Kidney glomerular epithelial cell (primary cell): Measurements from ENCODE around the gene ZKSCAN5.
"Not testable (repeated sequence)": the region's sequence is repeated elsewhere in the genome, so short reads cannot be mapped to it uniquely, and the experiment has no call there.

Source experiments
- DNase-seq: peaks from one replicate; lab custom pipeline; 2025; lab: John Stamatoyannopoulos, UW

The ZKSCAN5 gene

DNA sequence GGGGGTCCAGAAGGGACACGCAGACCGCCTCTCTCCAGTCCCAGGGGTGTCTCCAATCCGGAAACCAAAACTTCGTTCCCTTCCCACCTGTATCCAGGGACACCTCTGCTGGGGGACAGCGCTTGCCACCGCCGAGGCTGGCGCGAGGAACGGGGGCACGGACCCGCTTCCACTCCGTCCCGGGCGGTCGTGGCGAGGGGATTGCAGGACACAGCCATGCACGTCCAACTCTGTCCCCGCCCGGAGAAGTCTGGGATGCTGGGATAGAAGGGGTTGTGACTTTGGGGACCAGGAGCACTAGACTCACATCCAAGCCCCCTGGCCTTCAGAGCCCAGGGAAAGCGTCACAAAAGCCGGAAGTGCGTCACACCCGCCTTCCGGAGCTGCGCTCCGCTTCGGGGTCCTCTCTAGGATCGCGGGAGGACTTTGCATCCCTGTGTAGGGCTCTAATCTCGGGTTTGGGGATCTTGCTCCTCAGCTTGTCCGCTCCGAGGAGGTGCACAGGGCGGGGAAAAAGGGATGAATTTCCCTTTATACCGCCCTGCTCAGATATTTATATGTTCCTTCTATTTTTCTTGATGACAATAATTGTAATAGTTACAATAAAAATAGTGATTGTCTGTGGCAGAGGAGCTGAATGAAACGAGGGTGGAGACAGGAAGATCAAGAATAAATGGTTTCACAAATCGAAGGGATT is 47.5 kb downstream of the ZKSCAN5 start, which contains the start of gene FAM200A:
Gene FAM200A (minus strand): TSS at position 348 of the 697 bp plus-strand sequence. CDS start 3,707 bp downstream, outside the sequence.
- DNase-seq: peak; percentile 73

DNA sequence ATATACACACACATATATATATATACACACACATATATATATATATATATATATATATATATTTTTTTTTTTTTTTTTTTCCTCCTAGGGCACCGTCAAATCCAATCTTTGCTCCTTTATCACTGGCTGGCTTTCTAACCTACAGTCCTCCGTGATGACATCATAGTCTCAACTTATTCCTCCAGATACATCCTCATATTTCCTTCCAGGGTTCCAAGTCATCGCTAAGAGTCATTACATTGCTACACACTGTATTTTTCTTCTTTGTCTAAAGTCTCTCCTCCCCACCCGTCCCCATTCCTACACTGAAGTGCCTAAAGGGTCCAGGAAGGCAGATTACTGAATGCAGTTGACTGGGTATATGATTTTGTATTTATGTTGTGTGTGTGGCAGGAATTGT is 48.6 kb downstream of the ZKSCAN5 start:
- no peak for DNase-seq

DNA sequence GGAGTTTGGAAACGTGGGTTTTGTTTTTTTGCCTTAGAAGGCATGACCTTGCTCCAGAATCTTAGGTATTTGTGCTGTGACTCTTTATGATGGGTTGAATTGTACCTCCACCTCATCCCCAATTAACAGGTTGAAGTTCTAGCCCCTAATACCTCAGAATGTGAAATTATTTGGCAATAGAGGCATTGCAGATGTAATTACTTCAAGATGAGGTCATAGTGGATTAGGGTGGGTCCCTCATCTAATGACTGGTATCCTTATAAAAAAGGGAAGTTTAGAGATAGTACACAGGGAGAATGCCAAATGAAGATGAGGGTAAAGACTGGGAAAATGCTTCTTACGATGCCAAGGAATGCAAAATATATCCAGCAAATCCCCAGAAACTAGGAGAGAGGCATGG is 50.5 kb downstream of the ZKSCAN5 start:
- no peak for DNase-seq

DNA sequence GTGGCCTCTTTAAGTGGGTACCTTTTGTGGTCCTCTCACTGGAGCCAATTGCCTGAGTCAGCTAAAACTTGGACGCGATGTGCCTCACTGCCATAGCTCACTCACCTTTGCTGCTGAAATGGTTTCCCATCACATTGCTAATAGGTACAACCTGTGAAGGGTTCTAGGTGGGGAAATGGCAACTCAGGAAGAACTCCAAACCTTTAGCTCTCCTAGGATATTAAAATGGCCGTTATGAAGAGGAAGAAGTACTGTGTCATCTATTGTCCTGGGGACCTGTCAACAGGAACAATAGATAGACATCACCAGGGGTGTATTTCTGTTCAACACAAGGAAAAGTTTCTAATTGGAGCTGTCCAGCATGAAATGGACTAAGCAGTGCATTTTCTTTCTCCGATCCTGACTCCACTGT is 52.7 kb downstream of the ZKSCAN5 start:
- DNase-seq: no peak

DNA sequence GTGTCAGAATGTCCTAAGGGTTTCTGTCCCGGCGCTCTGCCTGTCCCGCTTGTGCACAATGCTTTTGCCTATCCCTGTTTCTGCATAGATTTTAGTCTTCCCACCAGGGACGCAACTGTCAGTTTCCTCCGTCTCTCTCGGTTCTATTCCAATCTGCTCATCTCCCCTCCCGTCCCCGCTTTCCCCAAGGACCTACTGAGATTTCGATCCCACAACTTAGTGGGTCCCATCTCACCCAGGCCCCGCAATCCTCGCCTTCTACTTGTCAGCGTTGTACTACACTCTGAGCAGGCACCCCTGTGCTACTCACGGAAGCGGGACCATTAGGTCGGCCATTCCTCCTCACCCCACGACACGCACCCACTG is 53.5 kb downstream of the ZKSCAN5 start:
- no peak for DNase-seq

DNA sequence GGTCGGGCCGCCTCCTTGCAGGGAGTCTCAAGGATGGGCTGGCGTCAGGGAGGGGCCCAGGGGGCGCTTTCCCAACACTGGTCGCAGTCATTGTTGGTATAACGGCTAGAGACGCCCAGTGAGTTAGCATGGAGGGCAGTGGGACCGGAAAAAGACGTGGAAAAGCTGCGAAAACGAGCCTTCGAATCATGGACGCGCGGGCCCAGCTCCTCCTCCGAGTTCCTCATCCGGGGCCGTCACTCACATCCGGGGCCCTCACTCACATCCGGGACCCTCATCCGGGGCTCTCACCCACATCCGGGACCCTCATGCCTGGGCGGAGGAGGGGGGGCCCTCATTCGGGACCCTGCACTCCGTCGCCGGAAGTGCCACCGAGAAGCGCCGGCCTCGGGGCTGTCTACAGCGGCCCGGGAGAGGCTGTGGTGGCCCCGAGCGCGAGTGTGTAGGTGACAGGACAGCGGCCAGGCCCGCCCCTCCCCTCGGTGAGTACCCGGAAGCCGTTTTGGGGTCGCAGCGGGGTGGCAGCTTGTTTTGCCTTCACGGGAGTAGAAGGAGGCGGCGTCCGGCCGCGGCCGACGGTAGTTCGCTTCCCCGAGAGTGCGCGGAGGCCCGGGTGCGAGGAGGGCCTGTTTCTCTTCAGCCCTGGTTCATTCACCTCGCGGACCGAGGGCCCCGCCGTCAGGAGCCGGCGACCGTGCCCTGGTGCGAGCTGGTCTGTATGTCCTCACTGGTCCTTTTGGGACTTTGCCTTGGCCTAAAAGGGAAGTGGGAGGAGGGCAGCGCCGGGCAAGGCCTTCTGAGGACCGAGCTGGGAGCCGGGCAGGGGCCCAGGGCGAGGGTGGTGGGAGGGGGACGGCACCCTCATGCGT is 54.1 kb downstream of the ZKSCAN5 start, which contains the start of gene ZNF655:
Gene ZNF655 (plus strand): TSS at position 337 of the 869 bp plus-strand sequence. CDS start 1,918 bp downstream, outside the sequence.
- DNase-seq: peak; percentile 79

DNA sequence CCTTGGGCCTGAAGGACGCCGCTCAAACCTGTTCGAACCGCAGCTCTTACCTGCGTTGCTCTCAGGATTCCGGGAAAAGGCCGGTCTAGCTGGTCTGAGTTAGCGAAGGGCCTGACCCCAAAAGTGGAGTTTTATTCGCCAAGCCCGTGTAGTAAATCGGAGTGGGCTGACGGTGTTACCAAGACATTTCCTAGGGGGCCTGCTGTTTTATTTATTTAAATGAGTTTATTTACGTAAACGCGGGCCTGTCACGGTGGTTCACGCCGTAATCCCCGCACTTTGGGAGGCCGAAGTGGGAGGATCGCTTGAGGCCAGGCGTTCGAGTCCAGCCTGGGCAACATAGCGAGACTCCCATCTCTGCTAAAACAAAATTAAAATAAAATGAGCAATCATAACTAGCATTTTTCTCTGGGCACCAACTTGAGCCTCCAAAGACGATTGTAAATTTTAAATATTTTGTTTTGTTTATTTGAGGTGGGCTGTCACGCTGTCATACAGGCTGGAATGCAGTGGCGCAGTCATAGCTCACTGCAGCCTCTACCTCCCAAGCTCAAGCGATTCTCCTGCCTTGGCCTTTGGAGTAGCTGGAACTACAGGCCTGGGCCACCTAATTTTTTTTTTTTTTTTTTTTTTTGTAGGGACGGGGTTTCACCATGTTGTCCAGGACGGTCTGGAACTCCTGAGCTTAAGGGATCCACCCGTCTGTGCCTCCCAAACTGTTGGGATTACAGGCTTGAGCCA is 54.9 kb downstream of the ZKSCAN5 start:
- DNase-seq: no peak

DNA sequence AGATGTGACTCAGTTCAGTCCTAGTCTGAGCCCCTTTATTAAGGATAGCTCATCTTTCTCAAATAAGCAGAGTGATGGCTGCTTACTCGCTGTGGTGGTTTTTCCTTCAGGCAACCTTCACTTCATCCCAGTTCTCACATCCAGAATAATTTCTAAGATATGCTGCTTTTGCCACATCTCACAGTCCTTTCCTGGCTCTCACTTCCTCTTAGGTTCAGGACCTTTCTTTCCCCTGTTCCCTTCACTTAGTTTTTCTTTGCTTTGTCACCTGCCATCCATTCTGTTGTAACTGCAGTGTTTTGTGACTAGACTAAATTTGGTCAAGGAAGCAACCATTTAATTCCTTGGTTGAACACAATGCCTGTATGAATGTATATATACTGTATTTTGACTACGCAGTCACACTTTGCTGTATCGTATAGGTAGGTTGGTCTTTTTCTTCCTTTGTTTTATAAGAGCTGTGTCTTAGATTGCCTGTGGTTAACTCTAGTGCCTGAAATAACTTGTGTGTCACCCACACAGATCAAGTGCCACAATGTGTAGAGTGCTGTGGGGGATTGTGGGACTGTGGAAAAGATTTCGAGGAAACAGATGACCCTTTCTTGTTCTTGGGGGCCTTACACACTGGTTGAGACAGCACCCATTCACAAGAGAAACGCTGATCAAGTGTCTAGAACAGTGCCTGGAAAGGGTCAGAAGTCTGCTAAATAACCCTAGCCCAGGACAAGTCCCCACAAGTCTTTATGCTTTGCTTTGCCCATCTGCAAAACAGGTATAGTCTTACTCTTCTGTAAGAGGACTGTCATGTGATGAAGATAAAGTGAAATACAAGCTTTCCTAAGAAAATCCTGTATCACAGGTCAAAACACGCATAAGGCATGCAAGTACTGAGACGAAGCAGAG is 56.6 kb downstream of the ZKSCAN5 start:
- no peak for DNase-seq

DNA sequence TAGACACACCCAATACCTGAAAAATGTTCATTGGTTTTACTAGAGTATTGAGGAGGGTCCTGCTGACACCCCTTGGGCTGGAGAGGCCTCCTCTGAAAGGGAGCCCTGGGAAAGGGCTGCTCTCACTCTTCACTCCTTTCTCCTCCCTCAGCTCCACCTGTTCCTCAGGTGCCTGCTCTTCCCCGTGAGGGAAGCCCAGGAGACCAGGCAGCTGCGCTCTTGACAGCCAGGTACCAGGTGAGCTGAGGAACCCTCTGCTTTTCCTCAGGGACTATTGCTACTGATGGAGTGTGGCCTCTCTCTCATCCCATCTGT is 57.2 kb downstream of the ZKSCAN5 start:
- no peak for DNase-seq

DNA sequence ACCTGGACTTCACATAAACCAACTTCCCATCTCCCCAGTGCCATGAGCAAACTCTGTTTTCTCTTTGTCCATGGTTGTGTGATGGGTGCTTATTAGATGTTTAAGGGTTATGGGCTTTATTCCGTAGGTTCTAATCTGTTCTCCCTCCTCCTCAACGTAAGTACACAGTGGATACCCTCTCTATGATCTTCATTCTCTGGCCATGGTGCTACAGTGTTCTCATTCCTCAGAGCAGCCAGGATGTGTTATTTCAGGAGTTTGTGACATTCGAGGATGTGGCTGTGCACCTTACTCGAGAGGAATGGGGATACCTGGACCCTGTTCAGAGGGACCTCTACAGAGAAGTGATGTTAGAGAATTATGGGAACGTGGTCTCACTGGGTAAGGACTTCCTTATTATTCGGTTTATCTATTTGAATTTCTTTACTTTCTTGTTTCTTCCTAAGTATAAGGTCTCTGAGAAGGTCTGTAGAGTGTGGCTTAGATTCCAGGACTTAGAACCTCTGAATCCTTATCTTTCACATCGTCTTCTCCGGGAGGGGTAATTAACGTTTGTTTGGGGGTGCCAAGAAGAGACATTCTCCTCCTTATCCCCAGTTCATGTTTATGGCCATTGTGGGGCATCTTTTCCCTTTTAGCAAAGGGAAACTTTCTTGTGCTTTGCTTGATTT is 57.8 kb downstream of the ZKSCAN5 start:
- DNase-seq: no peak

DNA sequence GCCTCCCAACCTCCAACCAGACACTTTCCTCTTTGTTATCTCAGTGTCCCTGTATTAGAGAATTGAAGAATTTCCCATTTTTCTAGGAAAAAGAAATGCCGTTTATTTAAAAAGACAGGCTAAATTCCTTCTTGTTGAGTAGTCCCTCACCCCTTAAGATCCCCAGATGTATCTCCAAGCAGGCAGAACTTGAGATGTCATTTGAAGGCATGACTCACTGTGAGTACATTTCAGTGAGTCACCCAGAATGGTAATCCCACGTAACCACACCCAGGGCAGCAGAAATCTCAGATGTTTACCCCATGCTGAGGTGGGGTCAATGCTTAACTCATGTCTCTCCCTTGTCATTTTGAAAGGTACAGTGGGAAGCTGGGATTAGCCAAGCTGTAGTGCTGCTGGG is 58.4 kb downstream of the ZKSCAN5 start:
- DNase-seq: peak; percentile 91

DNA sequence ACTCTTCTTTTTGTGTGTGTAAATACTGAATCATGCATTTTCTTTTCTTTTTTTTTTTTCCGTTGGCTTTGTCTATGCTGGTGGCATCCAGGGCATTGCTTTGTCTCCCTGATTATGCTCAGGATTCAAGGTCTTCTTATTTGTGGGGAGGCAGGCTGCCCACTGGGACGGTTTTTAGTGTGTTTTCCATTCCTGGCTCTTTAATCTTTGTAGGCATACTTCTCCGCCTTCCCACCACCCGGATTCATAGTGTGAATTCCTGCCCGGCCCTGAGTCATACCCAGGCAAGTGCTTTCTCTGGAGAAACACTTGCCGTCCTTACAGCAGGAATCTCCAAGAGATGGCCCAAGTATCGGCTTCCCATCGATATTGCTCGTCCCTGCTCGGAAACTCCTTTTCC is 59.2 kb downstream of the ZKSCAN5 start:
- no peak for DNase-seq

DNA sequence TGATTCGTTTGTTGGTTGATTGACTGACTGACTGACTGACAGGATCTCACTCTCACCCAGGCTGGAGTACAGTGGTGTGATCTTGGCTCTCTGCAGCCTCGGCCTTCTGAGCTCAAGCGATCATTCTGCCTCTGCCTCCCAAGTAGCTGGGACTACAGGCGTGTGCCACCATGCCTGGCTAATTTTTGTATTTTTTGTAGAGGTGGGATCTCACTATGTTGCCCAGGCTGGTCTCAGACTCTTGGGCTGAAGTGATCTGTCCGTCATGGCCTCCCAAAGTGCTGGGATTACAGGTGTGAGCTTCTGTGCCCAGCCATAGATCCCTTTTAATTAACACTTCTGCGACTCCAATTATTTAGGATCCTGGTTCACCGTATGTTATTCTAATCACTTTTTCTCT is 64.3 kb downstream of the ZKSCAN5 start:
- DNase-seq: not testable (repeated sequence)

DNA sequence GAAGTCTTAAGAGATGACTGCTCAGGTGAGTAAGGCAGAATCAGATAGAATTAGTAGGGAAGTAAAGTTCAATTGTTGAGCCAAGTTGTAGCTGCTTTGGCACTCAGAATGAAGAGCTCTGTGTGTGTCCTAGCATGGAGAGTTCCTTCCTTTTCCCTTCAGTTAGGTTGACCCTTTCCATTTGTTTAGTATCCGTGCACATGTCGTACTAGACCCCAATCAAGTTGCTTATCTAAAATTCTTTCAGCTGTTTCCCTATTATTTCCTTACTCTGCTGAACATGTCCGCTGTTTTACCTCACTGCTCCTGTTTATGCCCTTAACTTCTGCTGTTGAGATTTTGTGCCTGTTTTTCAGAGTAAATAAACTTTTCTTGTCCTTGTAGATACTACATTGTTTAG is 67.3 kb downstream of the ZKSCAN5 start:
- no peak for DNase-seq

DNA sequence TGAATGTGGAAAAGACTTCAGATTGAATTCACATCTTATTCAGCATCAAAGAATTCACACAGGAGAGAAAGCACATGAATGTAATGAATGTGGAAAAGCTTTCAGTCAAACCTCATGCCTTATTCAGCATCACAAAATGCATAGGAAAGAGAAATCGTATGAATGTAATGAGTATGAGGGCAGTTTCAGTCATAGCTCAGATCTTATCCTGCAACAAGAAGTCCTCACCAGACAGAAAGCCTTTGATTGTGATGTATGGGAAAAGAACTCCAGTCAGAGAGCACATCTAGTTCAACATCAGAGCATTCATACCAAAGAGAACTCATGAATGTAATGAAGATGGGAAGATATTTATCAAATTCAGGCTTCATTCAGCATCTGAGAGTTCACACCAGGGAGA is 68.8 kb downstream of the ZKSCAN5 start:
- DNase-seq: no peak

DNA sequence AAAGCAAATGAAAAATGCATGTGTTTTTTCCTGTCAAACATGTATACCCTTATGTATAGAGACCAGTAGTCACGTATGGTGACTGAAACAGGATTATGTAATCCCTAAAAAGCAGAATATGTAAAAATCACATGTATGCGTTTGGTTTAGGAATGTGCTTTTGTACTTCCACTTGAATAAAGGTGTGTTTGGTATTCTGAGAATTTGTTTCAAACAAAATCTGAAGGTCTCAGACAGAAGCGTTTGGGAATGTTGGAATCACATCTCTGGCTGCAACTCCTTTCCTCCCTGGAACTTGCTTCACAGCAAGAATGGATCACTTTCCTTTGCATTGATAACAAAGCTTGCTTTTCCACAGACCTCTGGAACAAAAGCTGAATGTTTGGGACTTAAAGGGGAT is 71.8 kb downstream of the ZKSCAN5 start:
- DNase-seq: no peak

DNA sequence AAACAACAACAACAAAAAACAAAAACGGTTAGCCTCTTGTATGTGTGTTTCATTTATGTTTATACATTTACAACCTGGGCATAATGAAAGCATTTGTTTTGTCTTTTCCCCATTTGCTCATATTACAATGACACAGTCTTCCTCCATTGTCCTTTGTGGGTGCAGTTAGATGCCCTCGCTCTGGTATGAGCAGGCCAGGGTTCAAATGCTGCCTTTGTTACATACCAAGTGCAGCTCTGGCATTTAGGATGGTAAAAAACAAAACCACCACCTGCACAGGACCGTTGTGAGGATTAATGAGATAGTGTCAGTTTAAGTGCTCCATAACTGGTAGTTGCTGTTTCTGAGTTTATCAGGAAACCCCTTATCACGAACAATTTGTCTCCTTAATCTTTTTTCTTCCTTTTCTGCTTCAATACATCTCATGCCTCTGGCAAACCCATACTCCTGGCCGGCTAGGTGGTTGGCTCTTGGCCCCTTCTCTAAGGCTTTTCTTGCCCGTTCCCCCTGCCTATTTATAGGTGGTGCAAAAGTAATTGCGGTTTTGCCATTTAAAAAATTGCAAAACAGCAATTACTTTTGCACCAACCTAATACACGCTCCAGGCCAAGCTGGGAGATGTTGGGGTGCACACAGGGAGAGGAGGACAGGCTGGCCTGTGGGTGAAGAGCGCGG is 75.0 kb downstream of the ZKSCAN5 start:
- no peak for DNase-seq

DNA sequence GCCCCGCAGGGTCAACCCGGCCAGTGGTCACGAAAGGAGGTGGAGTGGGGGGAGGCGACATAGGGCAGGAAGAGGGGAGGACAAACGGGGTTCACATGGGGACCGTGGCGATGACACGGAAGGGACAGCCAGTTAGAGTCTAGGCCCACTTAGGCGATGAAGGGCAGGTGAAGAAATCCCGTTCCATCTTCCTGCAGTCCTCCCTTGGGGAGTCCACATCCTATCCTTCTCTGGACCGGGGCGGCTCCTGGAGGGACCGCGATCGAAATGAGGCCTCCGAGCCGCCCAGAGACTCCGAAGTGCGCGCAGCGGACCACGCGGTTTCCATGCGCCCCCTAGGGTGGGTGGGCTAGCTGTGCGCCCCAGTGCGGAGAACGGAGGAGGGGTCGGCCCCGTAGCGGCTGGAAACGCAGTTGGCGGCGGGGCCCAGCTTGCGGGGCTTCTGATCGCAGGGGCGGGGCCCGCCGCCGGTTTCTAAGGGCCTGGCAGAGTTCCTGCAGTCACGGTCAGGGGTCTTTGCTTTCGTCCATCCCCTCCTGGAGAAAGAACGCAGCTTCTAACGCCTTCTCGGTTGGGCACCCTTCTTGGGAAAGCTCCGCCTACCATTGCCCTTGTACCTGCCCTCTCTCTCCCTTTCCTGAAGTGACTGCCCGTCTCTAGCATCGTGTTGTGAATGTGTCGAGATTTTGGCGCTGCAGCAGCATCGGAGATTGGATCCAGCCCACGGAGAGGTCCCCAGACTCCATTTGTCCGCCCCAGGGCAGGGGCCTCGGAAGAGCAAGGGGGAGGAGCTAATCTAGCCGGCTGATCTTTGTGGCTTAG is 75.7 kb downstream of the ZKSCAN5 start:
- DNase-seq: peak; percentile 13

DNA sequence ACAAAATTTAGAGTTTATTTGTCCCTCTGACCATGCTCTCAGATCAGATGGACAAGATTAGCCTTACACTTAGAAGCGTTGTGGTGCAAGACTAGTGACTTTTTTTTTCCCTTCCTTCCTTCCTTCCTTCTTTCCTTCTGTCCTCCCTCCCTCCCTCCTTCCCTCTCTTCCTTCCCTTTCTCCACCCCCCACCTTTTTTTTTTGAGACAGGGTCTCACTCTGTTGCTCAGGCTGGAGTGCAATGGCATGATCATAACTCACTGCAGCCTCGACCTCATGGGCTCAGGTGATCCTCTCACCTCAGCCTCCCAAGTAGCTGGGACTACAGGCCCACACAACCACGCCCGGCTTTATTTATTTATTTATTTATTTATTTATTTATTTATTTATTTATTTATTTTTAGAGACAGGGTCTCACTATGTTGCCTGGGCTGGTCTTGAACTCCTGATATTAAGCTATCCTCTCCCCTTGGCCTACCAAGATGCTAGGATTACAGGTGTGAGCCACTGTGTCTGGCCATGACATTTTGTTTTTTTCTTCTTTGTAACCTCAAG is 76.4 kb downstream of the ZKSCAN5 start:
- DNase-seq: not testable (repeated sequence)
